SK-N-SH (cell line): ENCODE results near the gene DEPDC1B.
"Not testable (repeated sequence)": the region's sequence is repeated elsewhere in the genome, so short reads cannot be mapped to it uniquely, and the experiment has no call there.

Experiments
- CHD2 ChIP-seq: fragments of 150-350 bp; IDR thresholded peaks from 2 replicates; pipeline ENCODE4 v1.6.1; 2018; ENCODE audit warnings: low read length; ENCODE audit not compliant: partially characterized antibody
- ELF1 ChIP-seq: IDR thresholded peaks from 2 replicates; pipeline ENCODE4 v1.4.0; 2012
- EP300 ChIP-seq, 2 experiments: IDR thresholded peaks; 2 replicates each; pipeline versions ENCODE4 v1.4.0 to v1.6.1; 2012; ENCODE audit warnings: borderline replicate concordance in 1 of 2, low read depth in 1 of 2, low read length in 1 of 2
- EZH2phosphoT487 ChIP-seq: fragments of 200-600 bp; sonication (generic); IDR thresholded peaks from 2 replicates; pipeline ENCODE4 v1.6.1; 2017; ENCODE audit warnings: low read depth, mixed run types, mild to moderate bottlenecking, antibody characterized with exemption, moderate library complexity, borderline replicate concordance
- TF ChIP-seq, protein P1 (sequence below): fragments of 200-600 bp; sonication (generic); IDR thresholded peaks from 2 replicates; pipeline ENCODE4 v1.6.1; 2017; ENCODE audit warnings: antibody characterized with exemption, mild to moderate bottlenecking, moderate library complexity

DNA sequence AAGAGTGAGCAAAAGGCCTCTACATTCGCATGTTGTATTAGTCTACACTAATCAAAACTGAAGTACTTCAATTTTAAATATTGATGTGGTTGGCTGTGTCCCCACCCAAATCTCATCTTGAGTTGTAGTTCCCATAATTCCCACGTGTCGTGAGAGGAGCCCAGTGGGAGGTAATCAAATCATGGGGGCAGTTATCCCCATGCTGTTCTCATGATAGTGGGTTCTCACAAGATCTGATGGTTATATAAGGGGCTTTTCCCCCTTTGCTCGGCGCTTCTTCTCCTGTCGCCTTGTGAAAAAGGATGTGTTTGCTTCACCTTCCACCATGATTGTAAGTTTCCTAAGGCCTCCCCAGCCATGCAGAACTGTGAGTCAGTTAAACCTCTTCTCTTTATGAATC, 112.7 kb downstream of the DEPDC1B start:
- TF ChIP-seq, protein P1, sequence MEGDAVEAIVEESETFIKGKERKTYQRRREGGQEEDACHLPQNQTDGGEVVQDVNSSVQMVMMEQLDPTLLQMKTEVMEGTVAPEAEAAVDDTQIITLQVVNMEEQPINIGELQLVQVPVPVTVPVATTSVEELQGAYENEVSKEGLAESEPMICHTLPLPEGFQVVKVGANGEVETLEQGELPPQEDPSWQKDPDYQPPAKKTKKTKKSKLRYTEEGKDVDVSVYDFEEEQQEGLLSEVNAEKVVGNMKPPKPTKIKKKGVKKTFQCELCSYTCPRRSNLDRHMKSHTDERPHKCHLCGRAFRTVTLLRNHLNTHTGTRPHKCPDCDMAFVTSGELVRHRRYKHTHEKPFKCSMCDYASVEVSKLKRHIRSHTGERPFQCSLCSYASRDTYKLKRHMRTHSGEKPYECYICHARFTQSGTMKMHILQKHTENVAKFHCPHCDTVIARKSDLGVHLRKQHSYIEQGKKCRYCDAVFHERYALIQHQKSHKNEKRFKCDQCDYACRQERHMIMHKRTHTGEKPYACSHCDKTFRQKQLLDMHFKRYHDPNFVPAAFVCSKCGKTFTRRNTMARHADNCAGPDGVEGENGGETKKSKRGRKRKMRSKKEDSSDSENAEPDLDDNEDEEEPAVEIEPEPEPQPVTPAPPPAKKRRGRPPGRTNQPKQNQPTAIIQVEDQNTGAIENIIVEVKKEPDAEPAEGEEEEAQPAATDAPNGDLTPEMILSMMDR = not testable (repeated sequence)
- TF ChIP-seq EZH2phosphoT487; CHD2; ELF1; EP300 (IDR thresholded peaks at IDR 0.05; ENCODE audit: borderline replicate concordance in 1 of 2, low read depth in 1 of 2, low read length in 1 of 2): not testable (repeated sequence)
